BJ (cell line): ENCODE measurements around the gene TNFRSF1B. TPM values are rescaled to one million over a fixed set of nuclear protein-coding genes. Genes with fewer than 3 reads are reported as not detected.
A peak's percentile ranks its signal among the peaks of the same experiment; 100 is the strongest.

Experiments
- CTCF ChIA-PET: fragments of 350-600 bp; formaldehyde crosslinking; extraction: SDS; loops from one replicate; lab custom pipeline; 2021; ENCODE audit warnings: antibody characterized with exemption, inconsistent platforms; lab: Yijun Ruan, JAX
- POLR2A ChIA-PET: fragments of 300-600 bp; sonication (Branson Sonifier 250); formaldehyde crosslinking; extraction: SDS; loops from one replicate; lab custom pipeline; 2021; ENCODE audit warnings: antibody characterized with exemption; lab: Charles Lee
- DNase-seq: peaks from one replicate; pipeline ENCODE4 v3.0.0-alpha.2; 2011; ENCODE audit warnings: low read depth
- H3K27me3 ChIP-seq: 2 replicates; pipeline ENCODE4 v1.6.0; 2011; ENCODE audit warnings: low read length; ENCODE audit not compliant: control insufficient read depth, insufficient read depth
- H3K36me3 ChIP-seq: 2 replicates; pipeline ENCODE4 v1.5.1; 2011; ENCODE audit warnings: low read length; ENCODE audit not compliant: control insufficient read depth, insufficient read depth
- H3K4me3 ChIP-seq: 2 replicates; pipeline ENCODE4 v1.5.1; 2011; ENCODE audit warnings: low read depth, mild to moderate bottlenecking, control low read depth, low read length
- CTCF ChIP-seq: IDR thresholded peaks from 2 replicates; pipeline ENCODE4 v1.5.1; 2011; ENCODE audit warnings: low read depth, mild to moderate bottlenecking, control low read depth, inconsistent platforms, low read length, moderate library complexity; ENCODE audit not compliant: insufficient read depth
- polyA plus RNA-seq: library from polyadenylated mRNA; depleted of rRNA; stranded (reverse); fragments of >200 nt; gene quantifications from 2 replicates; pipeline ENCODE4 v1.2.3, GENCODE V29; 2011

Gene TNFRSF1B
- polyA plus RNA-seq, 1 experiment = 0.60 TPM

GRCh38 chr1:12158357-12159092 is 8.3 kb upstream of the TNFRSF1B start:
- no peaks in the 10 kb centered on the region for H3K36me3 ChIP-seq
- POLR2A ChIA-PET = no interaction called here
- CTCF ChIA-PET = interaction anchor here (0.6 to 1.7 kb wide), 2 partner anchors 19 to 265 kb away, joined by 3 read pairs; no protein-coding TSS in a partner anchor

GRCh38 chr1:12159816-12160215 is 7.0 kb upstream of the TNFRSF1B start:
- DNase-seq = no peak
- no peaks in the 10 kb centered on the region for H3K27me3 ChIP-seq
- no peaks in the 10 kb centered on the region for H3K36me3 ChIP-seq
- H3K4me3 ChIP-seq = no peak overlapping the region
- ChIA-PET POLR2A (no interaction called here), CTCF (no interaction called here)
- no peak for TF ChIP-seq CTCF

More at GRCh38 chr1:12158357-12159092, 8.3 kb upstream of the TNFRSF1B start:
- no peak for DNase-seq
- no peaks in the 10 kb centered on the region for H3K27me3 ChIP-seq
- H3K4me3 ChIP-seq = no peak overlapping the region
- TF ChIP-seq CTCF = no peak

- H3K36me3 ChIP-seq = no peaks in the 10 kb centered on the region
- H3K27me3 ChIP-seq = no peaks in the 10 kb centered on the region
- ChIA-PET CTCF (interaction anchor here (0.7 to 1.7 kb wide), 3 partner anchors 8 to 37 kb away, joined by 3 to 5 read pairs (median 3); no protein-coding TSS in a partner anchor), POLR2A (no interaction called here)
- no peak overlapping the region for H3K4me3 ChIP-seq
- TF ChIP-seq CTCF = no peak
- no peak for DNase-seq
These were observed 5.5 kb upstream of the TNFRSF1B start for GRCh38 chr1:12161324-12161661.

- H3K27me3 ChIP-seq = no peaks in the 10 kb centered on the region
- ChIA-PET CTCF (interaction anchor here (0.6 to 1.7 kb wide), 5 partner anchors 9 to 42 kb away, joined by 3 to 5 read pairs (median 3); no protein-coding TSS in a partner anchor), POLR2A (interaction anchor here (0.5 kb wide), 1 partner anchor 231 kb away, joined by 3 read pairs; no protein-coding TSS in a partner anchor)
- DNase-seq = peak; percentile 76
- no peak for TF ChIP-seq CTCF
- no peak overlapping the region for H3K4me3 ChIP-seq
- H3K36me3 ChIP-seq = no peaks in the 10 kb centered on the region
These were observed 4.9 kb upstream of the TNFRSF1B start for GRCh38 chr1:12161662-12162458.
